HepG2 (cell line): Measurements from ENCODE around the gene TMEM145.
A peak's percentile ranks its signal among the peaks of the same experiment; 100 is the strongest.

Experiments
- CTCF ChIP-seq: sonication (generic); formaldehyde crosslinking; IDR thresholded peaks from 2 replicates; pipeline ENCODE4 v1.5.0; 2020; ENCODE audit warnings: mild to moderate bottlenecking, missing genetic modification reagents, moderate library complexity
- ESRRA ChIP-seq: sonication (generic); formaldehyde crosslinking; IDR thresholded peaks from 2 replicates; pipeline ENCODE4 v1.5.1; 2020; ENCODE audit warnings: mild to moderate bottlenecking, low read depth, missing genetic modification reagents
- ETV6 ChIP-seq: sonication (generic); formaldehyde crosslinking; conservative IDR thresholded peaks from 2 replicates; pipeline ENCODE4 v1.4.0; 2020; ENCODE audit warnings: missing genetic modification reagents
- EZH2 ChIP-seq: conservative IDR thresholded peaks from 2 replicates; pipeline ENCODE4 v1.6.1; 2012; ENCODE audit warnings: mild to moderate bottlenecking, low read depth, low read length, moderate library complexity
- HOXD1 ChIP-seq: sonication (generic); formaldehyde crosslinking; IDR thresholded peaks from 2 replicates; pipeline ENCODE4 v1.5.0; 2020; ENCODE audit warnings: missing genetic modification reagents
- KLF9 ChIP-seq: IDR thresholded peaks from 2 replicates; pipeline ENCODE4 v1.6.1; 2016; ENCODE audit warnings: low read depth
- MAFG ChIP-seq: sonication (generic); formaldehyde crosslinking; IDR thresholded peaks from 2 replicates; pipeline ENCODE4 v1.5.1; 2020; ENCODE audit warnings: mild to moderate bottlenecking, missing genetic modification reagents
- MLX ChIP-seq: IDR thresholded peaks from 2 replicates; pipeline ENCODE4 v1.6.1; 2016
- PPARG ChIP-seq: conservative IDR thresholded peaks from 2 replicates; pipeline ENCODE4 v1.6.1; 2016; ENCODE audit warnings: missing biosample characterization, missing genetic modification reagents
- TRIM24 ChIP-seq: sonication (generic); formaldehyde crosslinking; IDR thresholded peaks from 2 replicates; pipeline ENCODE4 v1.8.0; 2022; ENCODE audit warnings: mild to moderate bottlenecking, missing genetic modification reagents
- ZNF670 ChIP-seq: sonication (generic); formaldehyde crosslinking; IDR thresholded peaks from 2 replicates; pipeline ENCODE4 v1.8.0; 2022; ENCODE audit warnings: mild to moderate bottlenecking, missing genetic modification reagents, borderline replicate concordance
- TF ChIP-seq, protein P1 (sequence below): sonication (generic); formaldehyde crosslinking; IDR thresholded peaks from 2 replicates; pipeline ENCODE4 v1.4.0; 2020; ENCODE audit warnings: missing genetic modification reagents

GRCh38 chr19:42301646-42302203 is 11.4 kb upstream of the TMEM145 start, which contains the start of gene PRR19:
- no peak for TF ChIP-seq EZH2
- no peak for TF ChIP-seq CTCF
- TF ChIP-seq, protein P1, sequence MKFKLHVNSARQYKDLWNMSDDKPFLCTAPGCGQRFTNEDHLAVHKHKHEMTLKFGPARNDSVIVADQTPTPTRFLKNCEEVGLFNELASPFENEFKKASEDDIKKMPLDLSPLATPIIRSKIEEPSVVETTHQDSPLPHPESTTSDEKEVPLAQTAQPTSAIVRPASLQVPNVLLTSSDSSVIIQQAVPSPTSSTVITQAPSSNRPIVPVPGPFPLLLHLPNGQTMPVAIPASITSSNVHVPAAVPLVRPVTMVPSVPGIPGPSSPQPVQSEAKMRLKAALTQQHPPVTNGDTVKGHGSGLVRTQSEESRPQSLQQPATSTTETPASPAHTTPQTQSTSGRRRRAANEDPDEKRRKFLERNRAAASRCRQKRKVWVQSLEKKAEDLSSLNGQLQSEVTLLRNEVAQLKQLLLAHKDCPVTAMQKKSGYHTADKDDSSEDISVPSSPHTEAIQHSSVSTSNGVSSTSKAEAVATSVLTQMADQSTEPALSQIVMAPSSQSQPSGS (CRISPR knock-in tag), result no peak
- TF ChIP-seq MAFG (CRISPR knock-in tag), result 0 out of 2 replicates have a peak, but pooled peaks have one; percentile 10
- no peak for TF ChIP-seq TRIM24 (CRISPR knock-in tag)
- no peak for TF ChIP-seq PPARG (CRISPR knock-in tag)
- TF ChIP-seq ETV6, result no peak
- no peak for TF ChIP-seq KLF9 (CRISPR knock-in tag)
- no peak for TF ChIP-seq HOXD1 (CRISPR knock-in tag)
- no peak for TF ChIP-seq MLX (CRISPR knock-in tag)
- TF ChIP-seq ESRRA (CRISPR knock-in tag), result no peak
- no peak for TF ChIP-seq ZNF670 (CRISPR knock-in tag)
